Measurements from ENCODE around the gene BMP10. TPM values are rescaled to one million over a fixed set of nuclear protein-coding genes. Genes with fewer than 3 reads are reported as not detected.

BMP10 gene
- total RNA-seq, 1 experiment from 2014 or later = not detected

DNA sequence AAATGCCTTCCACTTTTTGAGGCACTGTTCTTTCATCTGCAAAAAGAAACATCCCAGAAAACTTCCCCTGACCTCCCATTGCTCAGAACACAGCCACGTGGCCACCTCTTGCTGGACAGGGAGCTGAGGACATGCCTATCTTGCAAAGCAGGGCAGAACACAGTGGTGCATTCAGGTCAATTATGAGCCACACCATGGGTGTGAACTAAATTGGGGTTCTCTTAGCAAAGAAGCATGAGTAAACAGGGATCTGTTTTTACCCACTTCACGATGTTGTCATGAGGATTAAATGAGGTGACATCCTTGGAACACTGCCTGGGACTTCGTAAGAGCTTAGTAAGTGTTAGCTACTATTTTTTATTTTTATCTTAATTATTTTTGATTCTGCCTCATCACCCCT is 25.1 kb downstream of the BMP10 start:
- Histone ChIP-seq H3K9me3 (ENCODE audit: low read depth, low read length, poor library complexity, severe bottlenecking) (no peaks in the 10 kb centered on the region), H3K27me3 (replicated peaks; ENCODE audit: insufficient read depth, low read depth, low read length, poor library complexity) (no peaks in the 10 kb centered on the region), H3K4me3 (ENCODE audit: low read depth, low read length, poor library complexity, severe bottlenecking) (no peak overlapping the region), H3K36me3 (ENCODE audit: insufficient read depth, low read length, poor library complexity, severe bottlenecking) (no peaks in the 10 kb centered on the region), H3K27ac (ENCODE audit: low read depth, low read length, poor library complexity, severe bottlenecking) (no peak overlapping the region), H3K4me1 (ENCODE audit: insufficient read depth, low read length, poor library complexity, severe bottlenecking) (no peaks in the 10 kb centered on the region)
- intact Hi-C loops (cut with micrococcal nuclease; ENCODE audit: unreplicated experiment) = no loop called here
- ChIA-PET POLR2A (ENCODE audit: low non-redundant PET) (no interaction called here), CTCF (interaction anchor here (0.6 kb wide), 1 partner anchor 363 kb away, joined by 3 read pairs; no protein-coding TSS in a partner anchor)
- no peak for TF ChIP-seq EZH2 (IDR thresholded peaks at IDR 0.05; ENCODE audit: borderline replicate concordance, low read depth, low read length, poor library complexity, severe bottlenecking)
- TF ChIP-seq, protein P1, sequence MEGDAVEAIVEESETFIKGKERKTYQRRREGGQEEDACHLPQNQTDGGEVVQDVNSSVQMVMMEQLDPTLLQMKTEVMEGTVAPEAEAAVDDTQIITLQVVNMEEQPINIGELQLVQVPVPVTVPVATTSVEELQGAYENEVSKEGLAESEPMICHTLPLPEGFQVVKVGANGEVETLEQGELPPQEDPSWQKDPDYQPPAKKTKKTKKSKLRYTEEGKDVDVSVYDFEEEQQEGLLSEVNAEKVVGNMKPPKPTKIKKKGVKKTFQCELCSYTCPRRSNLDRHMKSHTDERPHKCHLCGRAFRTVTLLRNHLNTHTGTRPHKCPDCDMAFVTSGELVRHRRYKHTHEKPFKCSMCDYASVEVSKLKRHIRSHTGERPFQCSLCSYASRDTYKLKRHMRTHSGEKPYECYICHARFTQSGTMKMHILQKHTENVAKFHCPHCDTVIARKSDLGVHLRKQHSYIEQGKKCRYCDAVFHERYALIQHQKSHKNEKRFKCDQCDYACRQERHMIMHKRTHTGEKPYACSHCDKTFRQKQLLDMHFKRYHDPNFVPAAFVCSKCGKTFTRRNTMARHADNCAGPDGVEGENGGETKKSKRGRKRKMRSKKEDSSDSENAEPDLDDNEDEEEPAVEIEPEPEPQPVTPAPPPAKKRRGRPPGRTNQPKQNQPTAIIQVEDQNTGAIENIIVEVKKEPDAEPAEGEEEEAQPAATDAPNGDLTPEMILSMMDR (conservative IDR thresholded peaks at IDR 0.05; ENCODE audit: low read depth, low read length) = no peak
- no peak for DNase-seq (ENCODE audit: low spot score)
- BruUV-seq (replicated peaks) = no TSS peak

DNA sequence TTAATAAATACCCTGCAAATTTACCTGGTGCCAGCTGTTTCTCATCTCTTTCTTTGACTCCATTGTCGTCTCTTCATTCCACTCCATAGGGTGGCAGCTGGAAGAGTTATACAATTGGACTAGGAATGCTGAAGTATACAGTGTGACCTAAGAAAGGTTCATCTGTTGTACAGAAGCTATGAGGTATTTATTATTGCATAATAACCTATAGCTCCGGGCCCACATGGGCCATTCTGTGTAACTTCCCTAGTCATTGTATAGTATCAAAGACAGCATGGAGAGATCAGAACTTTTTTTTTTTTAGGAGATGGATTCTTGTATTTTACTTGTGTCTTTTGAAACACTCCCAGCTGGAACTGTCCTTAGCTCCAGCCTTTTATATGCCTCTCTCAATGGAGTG is 26.2 kb downstream of the BMP10 start:
- DNase-seq (ENCODE audit: low spot score) = no peak
- Histone ChIP-seq H3K36me3 (ENCODE audit: insufficient read depth, low read length, poor library complexity, severe bottlenecking) (no peaks in the 10 kb centered on the region), H3K4me3 (ENCODE audit: low read depth, low read length, poor library complexity, severe bottlenecking) (no peak overlapping the region), H3K4me1 (ENCODE audit: insufficient read depth, low read length, poor library complexity, severe bottlenecking) (no peaks in the 10 kb centered on the region), H3K27ac (ENCODE audit: low read depth, low read length, poor library complexity, severe bottlenecking) (no peak overlapping the region), H3K9me3 (ENCODE audit: low read depth, low read length, poor library complexity, severe bottlenecking) (no peaks in the 10 kb centered on the region), H3K27me3 (replicated peaks; ENCODE audit: insufficient read depth, low read depth, low read length, poor library complexity) (no peaks in the 10 kb centered on the region)
- intact Hi-C loops (cut with micrococcal nuclease; ENCODE audit: unreplicated experiment) = no loop called here
- TF ChIP-seq, protein P1 (conservative IDR thresholded peaks at IDR 0.05; ENCODE audit: low read depth, low read length) = no peak
- no peak for TF ChIP-seq EZH2 (IDR thresholded peaks at IDR 0.05; ENCODE audit: borderline replicate concordance, low read depth, low read length, poor library complexity, severe bottlenecking)
- ChIA-PET POLR2A (ENCODE audit: low non-redundant PET) (no interaction called here), CTCF (no interaction called here)
- no TSS peak for BruUV-seq (replicated peaks)

DNA sequence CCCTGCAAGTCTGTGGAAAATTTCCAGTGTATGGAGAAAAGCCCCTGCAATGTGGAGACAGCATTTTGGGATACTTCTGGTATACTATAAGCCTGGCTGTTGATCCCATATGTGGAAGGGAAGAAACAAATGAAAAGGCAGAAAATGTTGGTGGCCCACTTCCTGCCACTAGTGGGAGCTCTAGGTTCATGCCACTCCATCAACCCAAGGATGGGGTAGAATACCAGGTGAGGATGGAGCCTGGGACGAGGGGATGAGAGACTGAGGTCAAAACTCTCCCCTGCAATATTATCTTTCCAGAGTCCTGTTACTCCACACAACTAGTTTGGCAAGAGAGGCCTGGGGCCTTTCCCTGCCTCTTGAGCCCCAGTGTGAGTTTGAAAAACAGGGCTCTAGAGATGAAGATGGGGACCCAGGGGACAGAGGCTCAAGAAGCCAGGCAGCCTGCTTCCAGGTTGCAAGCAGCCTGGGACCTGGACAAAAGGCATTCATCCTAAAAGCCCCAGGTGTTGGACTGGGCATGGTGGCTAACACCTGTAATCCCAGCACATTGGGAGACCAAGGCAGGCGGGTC is 31.9 kb downstream of the BMP10 start:
- DNase-seq (ENCODE audit: low spot score) = peak; percentile 34
- Histone ChIP-seq H3K9me3 (ENCODE audit: low read depth, low read length, poor library complexity, severe bottlenecking) (no peaks in the 10 kb centered on the region), H3K27me3 (replicated peaks; ENCODE audit: insufficient read depth, low read depth, low read length, poor library complexity) (no peaks in the 10 kb centered on the region), H3K36me3 (ENCODE audit: insufficient read depth, low read length, poor library complexity, severe bottlenecking) (no peaks in the 10 kb centered on the region), H3K4me3 (ENCODE audit: low read depth, low read length, poor library complexity, severe bottlenecking) (no peak overlapping the region), H3K27ac (ENCODE audit: low read depth, low read length, poor library complexity, severe bottlenecking) (no peak overlapping the region), H3K4me1 (ENCODE audit: insufficient read depth, low read length, poor library complexity, severe bottlenecking) (no peaks in the 10 kb centered on the region)
- no peak for TF ChIP-seq EZH2 (IDR thresholded peaks at IDR 0.05; ENCODE audit: borderline replicate concordance, low read depth, low read length, poor library complexity, severe bottlenecking)
- TF ChIP-seq, protein P1 (conservative IDR thresholded peaks at IDR 0.05; ENCODE audit: low read depth, low read length) = peak; percentile 62
- ChIA-PET CTCF (interaction anchor here (0.6 to 1.5 kb wide), 5 partner anchors 41 to 687 kb away, joined by 3 to 5 read pairs (median 4); no protein-coding TSS in a partner anchor), POLR2A (ENCODE audit: low non-redundant PET) (no interaction called here)
- intact Hi-C loops (cut with micrococcal nuclease; ENCODE audit: unreplicated experiment) = loop anchor here (5.0 kb wide), 1 partner anchor 377 kb away; no protein-coding TSS in a partner anchor
- BruUV-seq (replicated peaks) = no TSS peak

Measured in A673 (cell line).